ENCODE results near the gene ANKRD11.
A peak's percentile ranks its signal among the peaks of the same experiment; 100 is the strongest.

Gene ANKRD11

DNA sequence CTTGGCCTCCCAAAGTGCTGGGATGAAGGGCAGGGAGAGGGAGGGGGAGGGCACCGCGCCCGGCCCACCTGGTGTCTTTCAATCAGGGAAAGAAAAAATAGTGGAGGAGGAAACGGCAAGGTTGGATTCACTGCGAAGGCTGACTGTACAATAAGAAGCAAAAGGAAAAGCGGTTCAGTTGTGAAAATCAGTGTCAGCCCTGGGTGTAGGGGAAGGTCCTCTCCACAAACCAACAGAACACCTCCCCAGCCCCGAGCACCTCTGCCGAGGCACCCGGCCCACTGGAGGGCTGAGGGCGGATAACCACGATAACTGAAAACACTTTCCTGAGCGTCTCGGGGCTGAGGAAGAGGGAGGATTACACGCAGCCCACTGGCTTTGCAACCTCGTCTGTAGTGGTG, 16.4 kb upstream of the ANKRD11 start:
- peak; percentile 8 to 24 (median 17) for DNase-seq

DNA sequence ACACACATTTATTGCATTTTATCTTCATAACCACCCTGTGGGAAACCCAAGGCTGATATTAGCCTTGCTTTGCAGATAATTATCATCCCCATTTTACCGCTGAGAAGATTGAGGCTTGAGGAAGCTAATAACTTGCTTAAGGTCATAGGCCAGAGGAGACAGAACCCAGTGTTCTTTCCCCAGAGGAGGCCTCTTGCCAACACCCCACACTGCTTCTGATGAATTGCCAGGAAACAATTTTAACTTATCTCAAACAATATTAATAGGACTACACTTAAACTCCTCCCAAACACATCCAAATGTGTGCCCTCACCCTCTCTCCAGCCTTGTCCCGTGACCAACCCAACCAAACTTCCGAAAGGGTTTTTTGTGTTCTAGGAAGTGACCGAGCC, 15.7 kb upstream of the ANKRD11 start:
- DNase-seq, result peak in 3 of 4 experiments; percentile 20 to 31 (median 23)

GRCh38 chr16:89505204-89506112, 15.1 kb upstream of the ANKRD11 start:
- DNase-seq, result peak; percentile 96 to 99 (median 98)

GRCh38 chr16:89504091-89504490, 13.7 kb upstream of the ANKRD11 start:
- DNase-seq, result no peak

DNA sequence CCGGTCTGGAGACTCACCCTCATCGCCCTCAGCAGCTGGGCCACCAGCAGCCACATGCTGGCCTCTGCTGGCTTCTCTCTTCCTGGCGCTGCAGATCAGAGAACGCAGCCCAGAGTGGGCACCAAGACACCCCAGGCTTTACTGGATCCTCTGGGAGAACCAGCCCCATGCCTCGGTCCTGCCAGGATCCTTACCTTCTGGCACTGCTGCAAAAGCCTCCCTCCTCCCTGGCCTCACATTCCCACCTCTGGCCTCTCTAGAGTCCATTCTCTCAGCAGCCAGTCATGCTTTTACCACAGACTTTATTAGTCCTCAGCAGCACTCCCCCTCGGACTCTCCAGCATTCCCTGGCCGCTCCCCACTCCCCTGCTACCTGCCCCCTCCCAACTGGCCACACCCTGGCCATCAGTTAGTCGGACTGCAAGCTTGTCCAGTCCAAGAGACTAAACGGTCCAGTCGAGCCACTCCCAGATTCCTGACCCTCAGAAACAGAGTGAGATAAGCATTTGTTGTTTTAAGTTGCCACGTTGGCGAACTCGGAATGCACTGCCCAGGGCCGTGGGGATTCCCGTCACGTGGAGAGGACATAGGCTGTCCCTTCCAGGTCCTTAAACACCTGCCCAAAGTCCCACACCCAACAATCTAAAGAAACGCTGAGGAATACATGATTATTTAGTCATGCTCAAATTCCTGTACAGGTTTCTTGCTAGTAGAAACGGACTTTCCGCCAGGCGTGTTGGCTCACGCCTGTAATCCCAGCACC, 11.9 kb upstream of the ANKRD11 start:
- no peak for DNase-seq

DNA sequence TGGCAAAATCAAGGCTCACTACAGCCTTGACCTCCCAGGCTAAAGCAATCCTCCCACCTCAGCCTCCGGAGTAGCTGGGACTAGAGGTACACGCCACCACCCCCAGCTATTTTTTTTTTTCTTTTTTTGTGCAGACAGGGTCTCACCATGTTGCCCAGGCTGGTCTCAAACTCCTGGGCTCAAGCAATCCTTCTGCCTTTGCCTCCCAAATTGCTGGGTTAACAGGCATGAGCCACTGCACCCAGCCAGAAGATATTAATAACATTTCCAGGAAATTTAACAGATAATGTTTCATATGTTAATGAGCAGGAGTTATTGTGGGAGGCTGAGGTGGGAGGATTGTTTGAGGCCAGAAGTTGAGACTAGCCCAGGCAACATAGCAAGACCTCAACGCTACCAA, 9.4 kb upstream of the ANKRD11 start:
- no peak for DNase-seq

DNA sequence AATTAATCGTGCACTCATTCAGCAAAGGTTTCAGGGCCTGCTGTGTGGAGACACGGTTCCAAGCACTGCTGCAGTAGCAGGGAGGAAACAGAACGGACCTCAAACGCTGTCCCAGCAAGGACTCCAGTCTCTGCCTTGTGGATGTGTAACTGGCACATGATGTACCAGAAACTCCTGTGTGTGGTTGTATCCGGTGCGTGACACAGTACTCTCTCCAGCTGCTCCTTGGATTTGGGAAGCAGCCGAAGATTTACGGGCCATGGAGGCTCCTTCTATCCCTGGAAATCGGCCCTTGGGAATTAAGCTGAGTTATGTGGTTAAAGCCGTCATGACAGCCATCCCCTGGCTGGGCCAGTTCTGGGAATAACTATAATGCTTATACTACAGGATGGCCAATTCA, 8.5 kb upstream of the ANKRD11 start:
- DNase-seq, result no peak

- peak in 1 of 4 experiments; percentile 21 for DNase-seq
Measured at GRCh38 chr16:89495121-89495520, 4.8 kb upstream of the ANKRD11 start.

- no peak for DNase-seq
Measured at GRCh38 chr16:89493776-89494175, 3.4 kb upstream of the ANKRD11 start.

DNA sequence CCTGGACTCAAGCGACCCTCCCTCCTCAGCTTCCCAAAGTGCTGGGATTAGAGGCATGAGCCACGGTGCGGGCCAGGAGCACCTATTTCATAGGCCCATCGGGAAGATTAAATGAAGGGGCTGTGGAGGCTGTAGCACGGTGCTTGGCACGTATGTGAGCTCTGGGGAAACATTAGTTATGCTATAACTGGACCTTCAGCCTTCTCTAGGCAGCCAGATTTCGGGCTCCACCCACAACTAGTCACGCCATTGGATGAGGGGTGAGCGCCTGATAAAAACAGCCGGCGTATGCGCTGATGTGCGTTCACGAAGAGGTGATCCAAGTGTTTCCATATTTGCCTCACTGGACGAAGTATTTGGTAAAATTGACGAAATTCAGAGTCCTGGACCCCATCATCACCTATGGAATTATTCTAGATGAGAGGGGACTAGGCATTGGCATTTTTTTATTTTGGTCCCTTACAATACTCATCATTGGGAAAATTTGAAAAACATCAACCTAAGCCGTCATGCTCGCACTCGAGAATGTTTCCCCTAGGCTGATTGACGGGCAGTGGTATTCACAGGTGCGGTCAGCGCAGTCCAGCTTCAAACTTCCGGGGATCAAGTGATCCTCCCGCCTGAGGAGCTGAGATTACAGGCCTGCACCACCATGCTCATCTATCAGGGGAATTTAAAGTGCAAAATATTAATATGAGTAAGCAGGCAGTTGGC, 1.8 kb upstream of the ANKRD11 start:
- no peak for DNase-seq

DNA sequence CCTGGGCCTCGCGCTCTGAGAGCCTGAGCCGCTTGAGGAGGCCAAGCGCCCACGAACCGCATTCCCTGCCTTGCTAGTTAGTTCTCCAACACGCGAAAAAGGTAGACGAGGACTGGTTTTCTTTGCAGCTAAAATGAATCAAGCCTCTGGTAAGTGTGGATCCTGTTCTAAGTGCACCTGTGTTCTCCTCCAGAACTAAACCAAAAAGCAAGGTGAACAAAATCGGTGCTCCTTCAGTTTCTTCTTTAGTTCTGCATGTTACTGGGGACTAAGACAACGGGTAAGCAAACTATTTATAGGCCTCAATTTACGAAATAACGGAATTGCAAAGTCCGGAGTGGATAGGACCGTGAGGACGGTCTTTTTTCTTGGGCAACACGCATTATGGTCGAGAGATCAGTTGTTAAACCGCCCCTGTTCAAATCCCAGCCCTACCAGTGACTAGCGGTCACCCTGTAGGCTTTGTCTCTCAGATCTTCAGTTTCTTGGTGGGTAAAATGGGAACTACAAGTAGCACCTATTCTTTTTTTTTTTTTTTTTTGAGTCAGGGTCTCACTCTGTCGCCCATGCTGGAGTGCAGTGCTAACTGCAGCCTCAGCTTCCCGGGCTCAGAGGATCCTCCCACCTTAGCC, 993 bp upstream of the ANKRD11 start:
- DNase-seq, result peak; percentile 51 to 78 (median 65)

DNA sequence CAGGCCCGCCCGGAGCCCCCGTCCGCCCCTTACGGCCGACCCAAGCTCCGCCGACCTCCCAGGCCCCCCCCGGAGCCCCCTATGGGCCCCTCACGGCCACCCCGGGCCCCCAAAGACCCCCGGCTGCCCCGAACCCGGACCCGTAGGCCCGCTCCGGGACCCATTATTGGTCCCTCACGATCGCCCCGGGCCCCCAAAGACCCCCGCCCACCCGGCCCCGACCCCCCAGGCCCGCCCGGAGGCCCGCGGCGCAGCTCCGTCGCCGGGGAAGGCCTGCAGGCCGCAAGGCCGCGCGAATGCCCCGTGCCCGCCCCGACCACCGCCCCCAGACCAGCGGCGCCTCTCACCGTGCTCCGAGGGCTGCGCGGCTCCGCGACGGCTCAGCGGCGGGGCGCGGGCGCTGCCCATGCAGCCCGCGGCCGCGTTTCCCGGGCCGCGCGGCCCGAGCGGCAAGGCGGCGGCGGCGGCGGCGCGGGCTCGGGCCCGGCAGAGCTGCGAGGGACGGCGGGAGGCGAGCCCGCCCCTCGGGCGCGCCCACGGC, 393 bp downstream of the ANKRD11 start:
- no peak for DNase-seq

DNA sequence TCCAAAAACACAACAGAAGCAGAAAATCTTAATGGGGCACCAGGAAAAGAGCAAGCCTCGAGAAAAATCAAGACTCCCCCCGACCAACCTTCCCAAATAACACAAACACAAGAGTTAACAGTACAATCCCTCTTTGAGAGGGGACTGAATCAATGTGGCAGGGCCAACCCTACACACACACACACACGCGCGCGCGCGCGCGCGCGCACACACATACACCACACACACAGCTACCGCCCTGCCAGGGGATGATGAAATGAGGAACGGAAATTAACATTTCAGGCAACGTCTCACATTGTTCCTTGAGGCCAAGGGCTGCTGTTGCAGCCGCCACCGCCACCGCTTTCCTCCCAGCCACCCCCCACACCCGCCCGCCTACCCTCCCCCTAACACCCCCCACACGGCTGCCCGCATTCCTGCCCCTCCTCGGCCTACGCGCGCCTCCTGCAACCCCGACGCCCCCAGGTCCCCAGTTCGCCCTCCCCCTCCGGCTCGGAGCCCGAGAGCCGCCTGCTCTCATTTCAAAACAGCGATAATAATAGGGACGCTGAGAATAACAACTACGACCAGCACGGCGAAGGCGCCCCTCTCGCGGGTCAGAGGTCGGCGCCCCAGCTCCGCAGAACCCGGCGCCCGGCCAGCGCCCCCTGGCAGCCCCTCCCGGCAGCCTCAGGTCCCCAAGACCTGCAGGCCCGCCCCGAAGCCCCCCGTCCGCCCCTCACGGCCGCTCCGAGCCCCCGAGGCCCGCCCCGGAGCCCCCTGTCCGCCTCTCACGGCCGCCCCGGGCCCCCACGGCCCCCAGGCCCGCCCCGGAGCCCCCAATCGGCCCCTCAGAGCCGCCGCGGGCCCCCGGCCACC, 1.1 kb downstream of the ANKRD11 start:
- peak; percentile 93 to 96 (median 94) for DNase-seq

DNA sequence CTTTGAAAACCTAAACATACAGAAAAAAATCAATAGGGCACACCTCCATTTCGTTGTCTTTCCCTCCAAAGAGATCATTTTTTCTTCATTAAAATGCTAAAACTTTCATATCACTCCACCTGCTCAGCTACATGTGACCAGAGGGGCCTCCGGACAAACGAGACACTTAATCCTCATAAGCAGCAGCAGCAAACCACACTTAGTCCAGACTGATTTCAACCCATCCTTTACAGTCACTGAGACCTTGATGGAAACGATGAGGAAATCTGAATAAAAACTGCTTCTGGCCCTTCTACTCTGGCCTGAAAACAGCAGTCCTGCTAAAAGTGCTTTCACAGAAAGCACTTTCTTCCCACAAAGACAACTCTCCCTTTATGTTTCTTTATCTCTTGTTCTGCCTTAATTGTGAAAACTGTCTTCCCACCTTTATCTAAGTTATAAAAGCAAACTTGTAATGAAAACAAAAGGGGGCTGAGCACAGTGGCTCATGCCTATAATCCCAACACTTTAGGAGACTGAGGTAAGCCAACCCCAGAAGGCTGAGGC, 4.6 kb downstream of the ANKRD11 start:
- no peak for DNase-seq

- peak; percentile 29 to 60 (median 50) for DNase-seq
Measured at GRCh38 chr16:89484923-89485679, 5.3 kb downstream of the ANKRD11 start.

DNA sequence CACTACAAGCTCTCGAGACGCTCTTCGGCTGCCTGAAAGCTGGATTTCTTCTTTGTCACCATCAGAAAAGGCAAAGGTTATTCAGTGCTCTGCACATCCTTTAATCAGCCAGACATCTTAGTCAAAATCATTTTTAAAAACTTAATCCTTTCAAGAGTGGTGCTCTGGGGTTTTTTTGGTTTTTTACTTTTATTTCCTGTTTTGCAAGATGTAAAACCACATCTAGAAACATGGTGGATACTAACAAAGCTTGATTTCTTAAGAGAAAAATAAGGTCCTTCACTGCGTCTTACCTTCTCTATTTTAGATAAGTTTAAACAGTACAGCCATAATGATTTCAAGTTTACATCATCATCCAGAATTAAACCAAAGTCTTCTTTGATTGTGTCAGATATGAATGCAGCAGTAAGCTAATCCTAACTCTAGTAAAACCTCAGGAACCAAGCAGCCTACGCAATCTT, 6.3 kb downstream of the ANKRD11 start:
- peak in 2 of 4 experiments; percentile 39 to 45 for DNase-seq

- no peak for DNase-seq
Measured at GRCh38 chr16:89482817-89483205, 7.5 kb downstream of the ANKRD11 start.

DNA sequence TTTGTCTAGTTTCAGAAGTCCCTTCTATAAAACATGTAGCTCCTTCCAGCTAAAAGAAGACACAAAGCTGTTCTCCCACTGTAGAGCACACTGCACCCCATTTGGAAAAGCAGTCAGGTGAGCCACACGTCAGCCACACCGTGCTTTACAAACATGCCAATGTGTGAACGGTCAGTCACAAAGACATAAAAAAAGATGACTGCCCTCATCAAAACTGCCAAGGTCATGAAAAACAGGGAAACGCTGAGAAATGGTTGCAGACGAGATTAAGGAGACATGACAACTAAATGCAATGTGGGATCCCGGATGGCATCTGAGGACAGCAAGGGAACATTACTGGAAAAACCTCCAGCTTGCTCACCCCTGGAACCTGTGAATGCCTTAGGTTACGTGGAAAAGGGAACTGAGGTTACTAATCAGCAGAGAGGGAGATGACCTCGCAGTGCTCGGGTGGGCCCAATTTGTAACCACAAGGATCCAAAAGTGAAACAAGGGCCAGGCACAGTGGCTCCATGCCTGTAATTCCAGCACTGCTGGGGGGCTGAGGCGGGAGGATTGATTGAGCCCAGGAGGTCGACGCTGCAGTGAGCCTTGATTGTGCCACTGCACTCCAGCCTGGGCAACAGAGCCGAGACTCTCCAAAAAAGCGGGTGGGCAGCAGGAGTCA, 8.1 kb downstream of the ANKRD11 start:
- DNase-seq, result peak in 3 of 4 experiments; percentile 20 to 29 (median 29)

DNA sequence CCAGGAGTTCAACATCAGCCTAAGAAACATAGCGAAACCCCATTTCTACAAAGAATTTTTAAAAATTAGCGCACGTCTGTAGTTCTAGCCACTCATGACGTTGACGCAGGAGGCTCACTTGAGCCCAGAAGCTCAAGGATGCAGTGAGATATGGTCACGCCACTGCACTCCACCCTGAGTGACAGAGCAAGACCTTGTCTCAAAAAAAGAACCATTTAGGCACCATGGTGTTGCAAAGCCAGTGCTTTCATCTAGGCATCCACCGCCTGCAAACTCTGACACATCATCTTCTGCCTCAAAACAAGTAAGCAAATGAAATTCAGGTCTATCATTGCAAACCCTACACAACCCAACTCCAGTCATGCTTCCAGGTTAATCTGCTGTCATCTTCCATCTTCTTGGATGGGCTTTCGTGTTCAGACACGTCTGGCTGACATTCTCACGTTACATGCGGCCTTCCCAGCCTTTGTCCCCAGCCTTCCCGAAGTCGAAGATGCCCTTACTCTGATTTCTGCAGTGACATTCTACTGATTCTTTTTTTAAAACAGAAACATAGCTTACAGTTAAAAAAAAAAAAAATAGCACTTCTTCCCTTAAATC, 8.9 kb downstream of the ANKRD11 start:
- no peak for DNase-seq

All from suppressor macrophage (primary cell).